OCI-LY7 (cell line): ENCODE data around the gene NTM. TPM values are rescaled to one million over a fixed set of nuclear protein-coding genes. Genes with fewer than 3 reads are reported as not detected.

Source experiments
- BruUV-seq: library from RNA; stranded (reverse); fragments of 400-500 nt; replicated peaks from 2 replicates; lab custom pipeline; 2021; lab: Mats Ljungman, UMichigan
- CTCF ChIA-PET: fragments of 300-600 bp; sonication (Branson Sonifier 250); formaldehyde crosslinking; loops from one replicate; lab custom pipeline; 2022; ENCODE audit warnings: antibody characterized with exemption; ENCODE audit not compliant: unreplicated experiment; lab: Charles Lee
- POLR2A ChIA-PET: fragments of 300-600 bp; sonication (Branson Sonifier 250); formaldehyde crosslinking; loops from one replicate; lab custom pipeline; 2022; ENCODE audit warnings: antibody characterized with exemption; lab: Charles Lee
- DNase-seq: peaks from one replicate; pipeline ENCODE4 v3.0.0-alpha.2; 2015; ENCODE audit warnings: low spot score
- H2AFZ ChIP-seq: fragments of 200-600 bp; sonication (generic), shearing (Covaris generic); 2 replicates; pipeline ENCODE4 v1.6.1; 2014; ENCODE audit warnings: mild to moderate bottlenecking, antibody characterized with exemption, low read length, moderate library complexity
- H3K27ac ChIP-seq: fragments of 200-600 bp; sonication (generic); 2 replicates; pipeline ENCODE4 v1.5.1; 2014; ENCODE audit warnings: mixed run types, low read depth, mild to moderate bottlenecking, moderate library complexity, low read length, inconsistent platforms; ENCODE audit not compliant: poor library complexity, severe bottlenecking
- H3K36me3 ChIP-seq: fragments of 200-600 bp; sonication (generic); 2 replicates; pipeline ENCODE4 v1.6.1; 2014; ENCODE audit warnings: mild to moderate bottlenecking, antibody characterized with exemption, low read length, moderate library complexity, mixed read lengths; ENCODE audit not compliant: insufficient read depth
- H3K4me1 ChIP-seq: fragments of 200-600 bp; sonication (generic); 2 replicates; pipeline ENCODE4 v1.5.1; 2014; ENCODE audit warnings: mild to moderate bottlenecking, low read length; ENCODE audit not compliant: insufficient read depth, poor library complexity, severe bottlenecking
- H3K4me2 ChIP-seq: fragments of 200-600 bp; sonication (generic); 2 replicates; pipeline ENCODE4 v1.6.1; 2014; ENCODE audit warnings: mild to moderate bottlenecking, low read length
- H3K4me3 ChIP-seq: fragments of 200-600 bp; sonication (generic); 2 replicates; pipeline ENCODE4 v1.5.1; 2014; ENCODE audit warnings: mild to moderate bottlenecking, low read depth, low read length; ENCODE audit not compliant: poor library complexity, severe bottlenecking
- H3K79me2 ChIP-seq: fragments of 200-600 bp; sonication (generic); 2 replicates; pipeline ENCODE4 v1.6.1; 2016; ENCODE audit warnings: low read depth, mild to moderate bottlenecking, low read length, moderate library complexity, mixed read lengths; ENCODE audit not compliant: insufficient read depth
- H3K9me2 ChIP-seq: fragments of 200-600 bp; sonication (generic); 2 replicates; pipeline ENCODE4 v1.6.1; 2016; ENCODE audit warnings: mild to moderate bottlenecking, low read length, mixed read lengths; ENCODE audit not compliant: insufficient read depth
- H3K9me3 ChIP-seq: fragments of 200-600 bp; sonication (generic); 2 replicates; pipeline ENCODE4 v1.6.1; 2014; ENCODE audit warnings: mild to moderate bottlenecking, mixed run types, low read length, mixed read lengths
- H4K20me1 ChIP-seq: fragments of 200-600 bp; sonication (generic); 2 replicates; pipeline ENCODE4 v1.6.1; 2014; ENCODE audit warnings: mild to moderate bottlenecking, antibody characterized with exemption, low read length, moderate library complexity, mixed read lengths; ENCODE audit not compliant: insufficient read depth
- EZH2phosphoT487 ChIP-seq: fragments of 200-600 bp; sonication (generic); IDR thresholded peaks from 2 replicates; pipeline ENCODE4 v1.6.1; 2018; ENCODE audit warnings: low read depth, borderline replicate concordance, mild to moderate bottlenecking, mixed run types, antibody characterized with exemption, low read length, moderate library complexity, mixed read lengths
- intact Hi-C: fragments of 100-400 bp; cut with micrococcal nuclease; formaldehyde crosslinking; loops from one replicate; pipeline ENCODE4 v1.10.0; 2022; ENCODE audit not compliant: unreplicated experiment
- total RNA-seq, 2 experiments: library from RNA; depleted of rRNA in 1 of 2; stranded (reverse); fragments of >200 nt in 1 of 2; shearing (Covaris generic) in 1 of 2; gene quantifications; 2 replicates each; pipeline ENCODE4 v1.2.3, GENCODE V29; 2014 to 2022
- TF ChIP-seq, protein P1 (sequence below): fragments of 200-600 bp; sonication (generic); conservative IDR thresholded peaks from 2 replicates; pipeline ENCODE4 v1.5.1; 2014; ENCODE audit warnings: mild to moderate bottlenecking, antibody characterized with exemption, low read length, moderate library complexity, mixed read lengths

Gene NTM
- total RNA-seq, 2 experiments from 2014 or later = not detected

DNA sequence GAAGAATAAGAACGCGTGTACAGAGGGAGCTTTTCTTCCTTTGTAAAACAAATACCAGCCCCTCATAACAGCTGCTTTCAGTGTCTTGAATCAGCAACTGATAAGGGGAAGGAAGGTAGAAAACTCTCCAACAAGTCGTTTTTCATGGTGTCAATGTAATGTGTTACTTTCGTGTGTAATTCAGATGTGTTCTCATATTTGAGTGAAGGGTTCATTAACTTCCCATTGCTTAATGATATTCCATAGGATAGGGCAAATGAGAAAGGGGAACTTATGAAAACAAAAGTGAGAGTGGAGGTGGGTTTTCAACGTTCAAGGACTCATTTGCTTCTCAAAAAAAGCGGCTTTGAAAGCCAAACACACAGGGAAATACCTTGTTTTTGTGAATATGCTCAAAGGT lies 452.1 kb downstream of the NTM start:
- no peak overlapping the region for H3K4me2 ChIP-seq
- POLR2A ChIA-PET = no interaction called here
- H3K27ac ChIP-seq = no peak overlapping the region
- CTCF ChIA-PET = no interaction called here
- no peak overlapping the region for H3K4me3 ChIP-seq
- H3K9me3 ChIP-seq = no peaks in the 10 kb centered on the region
- no peaks in the 10 kb centered on the region for H3K9me2 ChIP-seq
- DNase-seq = no peak
- no peaks in the 10 kb centered on the region for H3K36me3 ChIP-seq
- BruUV-seq = no TSS peak
- H3K79me2 ChIP-seq = no peaks in the 10 kb centered on the region
- TF ChIP-seq, protein P1, sequence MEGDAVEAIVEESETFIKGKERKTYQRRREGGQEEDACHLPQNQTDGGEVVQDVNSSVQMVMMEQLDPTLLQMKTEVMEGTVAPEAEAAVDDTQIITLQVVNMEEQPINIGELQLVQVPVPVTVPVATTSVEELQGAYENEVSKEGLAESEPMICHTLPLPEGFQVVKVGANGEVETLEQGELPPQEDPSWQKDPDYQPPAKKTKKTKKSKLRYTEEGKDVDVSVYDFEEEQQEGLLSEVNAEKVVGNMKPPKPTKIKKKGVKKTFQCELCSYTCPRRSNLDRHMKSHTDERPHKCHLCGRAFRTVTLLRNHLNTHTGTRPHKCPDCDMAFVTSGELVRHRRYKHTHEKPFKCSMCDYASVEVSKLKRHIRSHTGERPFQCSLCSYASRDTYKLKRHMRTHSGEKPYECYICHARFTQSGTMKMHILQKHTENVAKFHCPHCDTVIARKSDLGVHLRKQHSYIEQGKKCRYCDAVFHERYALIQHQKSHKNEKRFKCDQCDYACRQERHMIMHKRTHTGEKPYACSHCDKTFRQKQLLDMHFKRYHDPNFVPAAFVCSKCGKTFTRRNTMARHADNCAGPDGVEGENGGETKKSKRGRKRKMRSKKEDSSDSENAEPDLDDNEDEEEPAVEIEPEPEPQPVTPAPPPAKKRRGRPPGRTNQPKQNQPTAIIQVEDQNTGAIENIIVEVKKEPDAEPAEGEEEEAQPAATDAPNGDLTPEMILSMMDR = no peak
- no peak for TF ChIP-seq EZH2phosphoT487
- intact Hi-C loops = no loop called here
- no peaks in the 10 kb centered on the region for H4K20me1 ChIP-seq
- no peak overlapping the region for H2AFZ ChIP-seq
- H3K4me1 ChIP-seq = no peaks in the 10 kb centered on the region

DNA sequence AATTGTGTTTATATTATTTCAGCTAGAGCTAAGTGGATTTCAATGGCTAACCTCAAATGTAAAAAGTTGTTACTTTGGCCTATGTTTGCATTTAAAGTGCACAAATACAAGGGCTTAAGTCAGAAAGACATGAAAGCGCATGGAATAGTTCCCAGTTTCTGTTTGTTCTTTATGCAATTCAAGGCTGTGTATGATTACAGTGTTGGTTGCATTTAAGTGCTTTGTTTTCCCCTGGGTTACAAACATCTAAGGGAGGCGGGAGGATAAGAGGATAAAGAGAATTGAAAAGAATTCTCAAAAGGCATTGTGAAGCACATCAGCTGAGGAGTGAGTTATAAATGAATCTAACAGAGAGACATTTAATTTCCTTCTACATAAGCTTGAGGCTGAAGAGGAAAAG lies 453.4 kb downstream of the NTM start:
- POLR2A ChIA-PET = interaction anchor here (0.9 to 1.3 kb wide), 2 partner anchors 8 to 11 kb away, joined by 3 to 4 read pairs; no protein-coding TSS in a partner anchor
- Histone ChIP-seq H3K9me3 (no peaks in the 10 kb centered on the region), H3K4me1 (no peaks in the 10 kb centered on the region), H2AFZ (no peak overlapping the region), H3K4me2 (no peak overlapping the region), H3K27ac (no peak overlapping the region), H4K20me1 (no peaks in the 10 kb centered on the region), H3K9me2 (no peaks in the 10 kb centered on the region), H3K4me3 (no peak overlapping the region), H3K79me2 (no peaks in the 10 kb centered on the region), H3K36me3 (no peaks in the 10 kb centered on the region)
- DNase-seq = no peak
- intact Hi-C loops = no loop called here
- no peak for TF ChIP-seq EZH2phosphoT487
- TF ChIP-seq, protein P1 = no peak
- CTCF ChIA-PET = no interaction called here
- no TSS peak for BruUV-seq

DNA sequence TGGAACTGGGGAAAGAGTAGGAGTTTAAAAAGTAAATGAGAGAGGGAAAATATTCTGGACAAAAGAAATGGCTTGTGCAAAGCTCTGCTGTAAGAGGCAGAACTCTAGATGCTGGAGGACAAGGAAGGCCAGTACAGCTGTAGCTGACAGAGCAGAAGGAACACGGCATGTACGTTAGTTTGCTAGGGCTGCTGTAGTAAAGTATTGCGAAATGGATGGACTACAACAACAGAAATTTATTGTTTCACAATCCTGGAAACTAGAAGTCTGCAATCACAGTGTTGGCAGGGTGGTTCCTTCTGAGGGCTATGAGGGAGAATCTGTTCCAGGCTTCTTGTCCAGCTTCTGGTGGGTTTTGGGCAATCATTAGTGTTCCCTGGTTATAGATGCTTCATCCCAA lies 454.4 kb downstream of the NTM start:
- BruUV-seq = no TSS peak
- POLR2A ChIA-PET = interaction anchor here (1.3 kb wide), 1 partner anchor 9 kb away, joined by 3 read pairs; no protein-coding TSS in a partner anchor
- Histone ChIP-seq H3K27ac (no peak overlapping the region), H3K36me3 (no peaks in the 10 kb centered on the region), H3K79me2 (no peaks in the 10 kb centered on the region), H4K20me1 (no peaks in the 10 kb centered on the region), H3K4me2 (no peak overlapping the region), H3K4me3 (no peak overlapping the region), H3K9me3 (no peaks in the 10 kb centered on the region), H3K9me2 (no peaks in the 10 kb centered on the region), H2AFZ (no peak overlapping the region), H3K4me1 (peaks cover 2% of the 10 kb centered on the region)
- intact Hi-C loops = no loop called here
- CTCF ChIA-PET = no interaction called here
- no peak for DNase-seq
- no peak for TF ChIP-seq EZH2phosphoT487
- TF ChIP-seq, protein P1 = no peak
